GM12878 (cell line): ENCODE measurements around the gene C5orf34. TPM values are rescaled to one million over a fixed set of nuclear protein-coding genes. Genes with fewer than 3 reads are reported as not detected.
A peak's percentile ranks its signal among the peaks of the same experiment; 100 is the strongest.

Experiments
- ATF7 ChIP-seq: fragments of 450-650 bp; IDR thresholded peaks from 2 replicates; pipeline ENCODE4 v1.6.1; 2016; ENCODE audit warnings: low read depth, mild to moderate bottlenecking
- BACH1 ChIP-seq: fragments of 450-650 bp; IDR thresholded peaks from 2 replicates; pipeline ENCODE4 v1.6.1; 2017; ENCODE audit warnings: mild to moderate bottlenecking, borderline replicate concordance
- CREM ChIP-seq: IDR thresholded peaks from 2 replicates; pipeline ENCODE4 v1.6.1; 2014; ENCODE audit warnings: antibody characterized with exemption, low read depth
- EP300 ChIP-seq, 2 experiments: fragments of 150-350 bp in 1 of 2; IDR thresholded peaks; 2 replicates each; pipeline ENCODE4 v1.6.1; 2011 to 2012; ENCODE audit warnings: low read depth in 2 of 2, low read length in 2 of 2, borderline replicate concordance in 1 of 2, improper control_type of control experiment in 1 of 2, inconsistent platforms in 1 of 2; ENCODE audit not compliant: control insufficient read depth in 1 of 2
- ESRRA ChIP-seq: IDR thresholded peaks from 2 replicates; pipeline ENCODE4 v1.6.1; 2012; ENCODE audit warnings: mild to moderate bottlenecking, low read length, improper control_type of control experiment
- GABPA ChIP-seq: IDR thresholded peaks from 2 replicates; pipeline ENCODE4 v1.6.1; 2014; ENCODE audit warnings: antibody characterized with exemption, low read depth, mild to moderate bottlenecking, inconsistent platforms
- GATAD2B ChIP-seq: fragments of 450-650 bp; conservative IDR thresholded peaks from 2 replicates; pipeline ENCODE4 v1.6.1; 2017; ENCODE audit warnings: low read depth, mild to moderate bottlenecking, moderate library complexity
- MYB ChIP-seq: fragments of 150-350 bp; IDR thresholded peaks from 2 replicates; pipeline ENCODE4 v1.6.1; 2014; ENCODE audit warnings: mild to moderate bottlenecking, low read depth, low read length, borderline replicate concordance
- NRF1 ChIP-seq: conservative IDR thresholded peaks from 2 replicates; pipeline ENCODE4 v1.6.1; 2011; ENCODE audit warnings: mild to moderate bottlenecking, low read depth, low read length, improper control_type of control experiment
- RAD21 ChIP-seq: IDR thresholded peaks from 2 replicates; pipeline ENCODE4 v1.6.1; 2011; ENCODE audit warnings: mild to moderate bottlenecking, low read depth, low read length, moderate library complexity; ENCODE audit not compliant: insufficient read depth
- RELA ChIP-seq: fragments of 450-650 bp; IDR thresholded peaks from 2 replicates; pipeline ENCODE4 v1.8.0; 2014; ENCODE audit warnings: borderline replicate concordance; ENCODE audit not compliant: partially characterized antibody
- SMAD5 ChIP-seq: IDR thresholded peaks from 2 replicates; pipeline ENCODE4 v1.6.1; 2016; ENCODE audit warnings: antibody characterized with exemption, low read depth
- SMC3 ChIP-seq: IDR thresholded peaks from 2 replicates; pipeline ENCODE4 v1.6.1; 2011; ENCODE audit warnings: low read length, improper control_type of control experiment, borderline replicate concordance
- SP1 ChIP-seq: IDR thresholded peaks from one replicate; pipeline ENCODE4 v1.6.1; 2011; ENCODE audit warnings: low read depth, low read length
- SRF ChIP-seq, 2 experiments: IDR thresholded peaks; 2 replicates each; pipeline ENCODE4 v1.6.1; 2011; ENCODE audit warnings: low read depth in 2 of 2, low read length in 2 of 2, mild to moderate bottlenecking in 1 of 2, moderate library complexity in 1 of 2
- STAT3 ChIP-seq: IDR thresholded peaks from 2 replicates; pipeline ENCODE4 v1.6.1; 2011; ENCODE audit warnings: low read depth, low read length, improper control_type of control experiment
- SUPT20H ChIP-seq: IDR thresholded peaks from 2 replicates; pipeline ENCODE4 v1.6.1; 2011; ENCODE audit warnings: low read depth, mild to moderate bottlenecking, low read length, moderate library complexity, borderline replicate concordance; ENCODE audit not compliant: control insufficient read depth
- TCF12 ChIP-seq: IDR thresholded peaks from 2 replicates; pipeline ENCODE4 v1.6.1; 2011; ENCODE audit warnings: low read depth, mild to moderate bottlenecking, low read length
- polyA plus RNA-seq, 11 experiments: library from polyadenylated mRNA; depleted of rRNA in 4 of 11; unstranded in 6 of 11; stranded (reverse) in 5 of 11; fragments of >200 nt; fragmentation: Nextera tagmentation in 4 of 11; fragmentation: Illumina TruSeq in 1 of 11; extraction: Ambion mirVana in 4 of 11; extraction: Trizol in 1 of 11; gene quantifications; 1 replicate in 1 of 11; 2 replicates in 10 of 11; pipeline versions ENCODE4 v1.2.1 to v1.2.3, GENCODE V29; 2011 to 2016; ENCODE audit warnings: inconsistent platforms in 2 of 11, missing spikeins in 2 of 11, low read depth in 1 of 11
- total RNA-seq, 4 experiments: library from RNA; depleted of rRNA in 3 of 4; stranded (reverse); fragments of >200 nt in 3 of 4; fragmentation: Illumina TruSeq in 1 of 4; extraction: Trizol in 1 of 4; gene quantifications; 2 replicates each; pipeline versions ENCODE4 v1.2.1 to v1.2.3, GENCODE V29; 2013 to 2021
- TF ChIP-seq, protein P1 (sequence below): fragments of 450-650 bp; IDR thresholded peaks from 2 replicates; pipeline ENCODE4 v1.6.1; 2017; ENCODE audit warnings: mild to moderate bottlenecking, moderate library complexity
- TF ChIP-seq, protein P2 (sequence below): fragments of 450-650 bp; IDR thresholded peaks from 2 replicates; pipeline ENCODE4 v1.6.1; 2017; ENCODE audit warnings: borderline replicate concordance
- TF ChIP-seq, protein P3 (sequence below): IDR thresholded peaks from 2 replicates; pipeline ENCODE4 v1.6.1; 2012; ENCODE audit warnings: low read length, inconsistent platforms
- TF ChIP-seq, protein P4 (sequence below): IDR thresholded peaks from 2 replicates; pipeline ENCODE4 v1.6.1; 2011; ENCODE audit warnings: mild to moderate bottlenecking, low read depth, low read length, moderate library complexity; ENCODE audit not compliant: insufficient replicate concordance

Gene C5orf34
- total and polyA plus RNA-seq, 10 of the 15 experiments (the other 5 are each of a cell fraction or from before 2014, with no cell fraction given), result 6.1 to 15.1 (median 10.0) TPM

DNA sequence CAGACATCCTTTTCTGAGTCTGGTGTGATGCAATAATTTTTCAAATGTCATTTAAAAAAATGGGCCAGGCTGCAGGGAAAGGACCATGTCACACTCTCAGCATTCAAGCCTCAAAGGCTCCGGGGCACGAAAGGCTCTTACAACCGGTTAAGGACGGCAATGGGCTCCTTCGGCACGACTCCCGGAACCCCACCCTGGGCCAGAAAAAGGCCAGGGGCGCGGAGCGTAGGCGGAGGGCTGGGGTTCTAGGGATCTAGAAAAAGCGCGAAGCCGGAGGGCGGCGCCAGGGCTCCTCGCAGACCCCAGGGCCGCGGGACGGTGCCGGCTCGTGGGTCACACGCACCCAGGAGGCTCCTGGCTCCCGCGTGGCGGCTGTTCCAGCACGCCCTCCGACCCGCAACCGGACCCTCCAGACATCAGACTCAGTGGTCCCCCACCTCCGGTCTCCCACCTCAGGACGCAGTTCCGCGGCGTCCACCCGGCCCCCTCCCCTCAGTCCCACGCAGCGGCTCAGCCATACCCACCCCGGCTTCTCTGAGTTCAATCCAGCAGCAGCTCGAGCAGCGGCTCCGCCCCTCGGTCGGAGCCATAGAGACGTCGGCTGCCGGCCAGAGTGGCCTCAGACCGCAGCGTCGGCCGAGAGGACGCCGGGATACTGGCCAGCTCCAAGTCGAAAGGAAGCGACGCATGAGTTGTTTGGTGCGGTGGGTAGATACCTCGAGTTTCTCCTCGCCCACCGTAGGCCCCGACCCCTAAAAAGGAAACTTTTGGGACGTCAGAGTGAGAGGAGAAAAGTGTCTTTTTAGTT lies 31.4 kb downstream of the C5orf34 start, which contains the start of gene TMEM267 (continued):
- TF ChIP-seq TCF12 (no peak; the same call in 1 of the 2 replicates), SUPT20H (no peak), SMC3 (0 out of 2 replicates have a peak, but pooled peaks have one; percentile 2), EP300 (IDR thresholded peaks at IDR 0.05; ENCODE audit: borderline replicate concordance in 1 of 2, control insufficient read depth in 1 of 2, low read depth in 2 of 2, low read length in 2 of 2) (0 out of 4 replicates have a peak, but pooled peaks of 1 of the 2 experiments have one; percentile 45), CREM (peak; percentile 75; the same call in 1 of the 2 replicates), GABPA (no peak), NRF1 (no peak), SP1 (no peak), ATF7 (peak; percentile 36; the same call in 1 of the 2 replicates), SRF (IDR thresholded peaks at IDR 0.05; ENCODE audit: low read depth in 2 of 2, low read length in 2 of 2) (no peak), STAT3 (no peak), MYB (no peak), ESRRA (no peak), BACH1 (peak; percentile 86), RELA (no peak), SMAD5 (peak; percentile 89), GATAD2B (0 out of 2 replicates have a peak, but pooled peaks have one; percentile 59), RAD21 (no peak)
- TF ChIP-seq, protein P1, sequence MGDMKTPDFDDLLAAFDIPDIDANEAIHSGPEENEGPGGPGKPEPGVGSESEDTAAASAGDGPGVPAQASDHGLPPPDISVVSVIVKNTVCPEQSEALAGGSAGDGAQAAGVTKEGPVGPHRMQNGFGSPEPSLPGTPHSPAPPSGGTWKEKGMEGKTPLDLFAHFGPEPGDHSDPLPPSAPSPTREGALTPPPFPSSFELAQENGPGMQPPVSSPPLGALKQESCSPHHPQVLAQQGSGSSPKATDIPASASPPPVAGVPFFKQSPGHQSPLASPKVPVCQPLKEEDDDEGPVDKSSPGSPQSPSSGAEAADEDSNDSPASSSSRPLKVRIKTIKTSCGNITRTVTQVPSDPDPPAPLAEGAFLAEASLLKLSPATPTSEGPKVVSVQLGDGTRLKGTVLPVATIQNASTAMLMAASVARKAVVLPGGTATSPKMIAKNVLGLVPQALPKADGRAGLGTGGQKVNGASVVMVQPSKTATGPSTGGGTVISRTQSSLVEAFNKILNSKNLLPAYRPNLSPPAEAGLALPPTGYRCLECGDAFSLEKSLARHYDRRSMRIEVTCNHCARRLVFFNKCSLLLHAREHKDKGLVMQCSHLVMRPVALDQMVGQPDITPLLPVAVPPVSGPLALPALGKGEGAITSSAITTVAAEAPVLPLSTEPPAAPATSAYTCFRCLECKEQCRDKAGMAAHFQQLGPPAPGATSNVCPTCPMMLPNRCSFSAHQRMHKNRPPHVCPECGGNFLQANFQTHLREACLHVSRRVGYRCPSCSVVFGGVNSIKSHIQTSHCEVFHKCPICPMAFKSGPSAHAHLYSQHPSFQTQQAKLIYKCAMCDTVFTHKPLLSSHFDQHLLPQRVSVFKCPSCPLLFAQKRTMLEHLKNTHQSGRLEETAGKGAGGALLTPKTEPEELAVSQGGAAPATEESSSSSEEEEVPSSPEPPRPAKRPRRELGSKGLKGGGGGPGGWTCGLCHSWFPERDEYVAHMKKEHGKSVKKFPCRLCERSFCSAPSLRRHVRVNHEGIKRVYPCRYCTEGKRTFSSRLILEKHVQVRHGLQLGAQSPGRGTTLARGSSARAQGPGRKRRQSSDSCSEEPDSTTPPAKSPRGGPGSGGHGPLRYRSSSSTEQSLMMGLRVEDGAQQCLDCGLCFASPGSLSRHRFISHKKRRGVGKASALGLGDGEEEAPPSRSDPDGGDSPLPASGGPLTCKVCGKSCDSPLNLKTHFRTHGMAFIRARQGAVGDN, result peak; percentile 94
- TF ChIP-seq, protein P2, sequence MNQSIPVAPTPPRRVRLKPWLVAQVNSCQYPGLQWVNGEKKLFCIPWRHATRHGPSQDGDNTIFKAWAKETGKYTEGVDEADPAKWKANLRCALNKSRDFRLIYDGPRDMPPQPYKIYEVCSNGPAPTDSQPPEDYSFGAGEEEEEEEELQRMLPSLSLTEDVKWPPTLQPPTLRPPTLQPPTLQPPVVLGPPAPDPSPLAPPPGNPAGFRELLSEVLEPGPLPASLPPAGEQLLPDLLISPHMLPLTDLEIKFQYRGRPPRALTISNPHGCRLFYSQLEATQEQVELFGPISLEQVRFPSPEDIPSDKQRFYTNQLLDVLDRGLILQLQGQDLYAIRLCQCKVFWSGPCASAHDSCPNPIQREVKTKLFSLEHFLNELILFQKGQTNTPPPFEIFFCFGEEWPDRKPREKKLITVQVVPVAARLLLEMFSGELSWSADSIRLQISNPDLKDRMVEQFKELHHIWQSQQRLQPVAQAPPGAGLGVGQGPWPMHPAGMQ, result no peak
- TF ChIP-seq, protein P3, sequence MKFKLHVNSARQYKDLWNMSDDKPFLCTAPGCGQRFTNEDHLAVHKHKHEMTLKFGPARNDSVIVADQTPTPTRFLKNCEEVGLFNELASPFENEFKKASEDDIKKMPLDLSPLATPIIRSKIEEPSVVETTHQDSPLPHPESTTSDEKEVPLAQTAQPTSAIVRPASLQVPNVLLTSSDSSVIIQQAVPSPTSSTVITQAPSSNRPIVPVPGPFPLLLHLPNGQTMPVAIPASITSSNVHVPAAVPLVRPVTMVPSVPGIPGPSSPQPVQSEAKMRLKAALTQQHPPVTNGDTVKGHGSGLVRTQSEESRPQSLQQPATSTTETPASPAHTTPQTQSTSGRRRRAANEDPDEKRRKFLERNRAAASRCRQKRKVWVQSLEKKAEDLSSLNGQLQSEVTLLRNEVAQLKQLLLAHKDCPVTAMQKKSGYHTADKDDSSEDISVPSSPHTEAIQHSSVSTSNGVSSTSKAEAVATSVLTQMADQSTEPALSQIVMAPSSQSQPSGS, result no peak
- TF ChIP-seq, protein P4, sequence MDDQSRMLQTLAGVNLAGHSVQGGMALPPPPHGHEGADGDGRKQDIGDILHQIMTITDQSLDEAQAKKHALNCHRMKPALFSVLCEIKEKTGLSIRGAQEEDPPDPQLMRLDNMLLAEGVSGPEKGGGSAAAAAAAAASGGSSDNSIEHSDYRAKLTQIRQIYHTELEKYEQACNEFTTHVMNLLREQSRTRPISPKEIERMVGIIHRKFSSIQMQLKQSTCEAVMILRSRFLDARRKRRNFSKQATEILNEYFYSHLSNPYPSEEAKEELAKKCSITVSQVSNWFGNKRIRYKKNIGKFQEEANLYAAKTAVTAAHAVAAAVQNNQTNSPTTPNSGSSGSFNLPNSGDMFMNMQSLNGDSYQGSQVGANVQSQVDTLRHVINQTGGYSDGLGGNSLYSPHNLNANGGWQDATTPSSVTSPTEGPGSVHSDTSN, result no peak
